A204.1 (cell line): ENCODE data around the gene VEGFC.

Source experiments
- FAIRE-seq: peaks from 2 replicates; lab custom pipeline; 2012; peaks lifted over from hg19 to GRCh38; lab: Jason Lieb, UNC

The VEGFC gene

GRCh38 chr4:176795441-176795840 lies 2.7 kb upstream of the VEGFC start:
- no peak for FAIRE-seq

- FAIRE-seq: no peak
Measured at GRCh38 chr4:176794651-176795050, 1.9 kb upstream of the VEGFC start.

- FAIRE-seq: no peak
Measured at GRCh38 chr4:176794151-176794550, 1.4 kb upstream of the VEGFC start.

GRCh38 chr4:176793060-176793605 lies 411 bp upstream of the VEGFC start:
- no peak for FAIRE-seq

GRCh38 chr4:176791591-176792325 lies 964 bp downstream of the VEGFC start:
- no peak for FAIRE-seq

- FAIRE-seq: no peak
Measured at GRCh38 chr4:176790398-176790797, 2.3 kb downstream of the VEGFC start.

GRCh38 chr4:176789955-176790354 lies 2.8 kb downstream of the VEGFC start:
- no peak for FAIRE-seq

GRCh38 chr4:176788971-176789370 lies 3.8 kb downstream of the VEGFC start:
- FAIRE-seq: no peak

- FAIRE-seq: no peak
Measured at GRCh38 chr4:176788248-176788647, 4.5 kb downstream of the VEGFC start.

GRCh38 chr4:176784816-176785215 lies 7.9 kb downstream of the VEGFC start:
- no peak for FAIRE-seq

GRCh38 chr4:176782794-176783193 lies 9.9 kb downstream of the VEGFC start:
- FAIRE-seq: no peak

- no peak for FAIRE-seq
Measured at GRCh38 chr4:176782191-176782590, 10.5 kb downstream of the VEGFC start.

- FAIRE-seq: no peak
Measured at GRCh38 chr4:176781739-176782100, 11.0 kb downstream of the VEGFC start.

- FAIRE-seq: no peak
Measured at GRCh38 chr4:176780995-176781738, 11.6 kb downstream of the VEGFC start.

GRCh38 chr4:176779421-176779820 lies 13.3 kb downstream of the VEGFC start:
- FAIRE-seq: no peak

- FAIRE-seq: no peak
Measured at GRCh38 chr4:176778491-176778890, 14.2 kb downstream of the VEGFC start.

GRCh38 chr4:176778063-176778462 lies 14.7 kb downstream of the VEGFC start:
- FAIRE-seq: no peak

GRCh38 chr4:176775338-176775737 lies 17.4 kb downstream of the VEGFC start:
- no peak for FAIRE-seq

GRCh38 chr4:176774852-176775251 lies 17.9 kb downstream of the VEGFC start:
- FAIRE-seq: no peak

- no peak for FAIRE-seq
Measured at GRCh38 chr4:176769514-176769913, 23.2 kb downstream of the VEGFC start.

- no peak for FAIRE-seq
Measured at GRCh38 chr4:176767183-176767582, 25.5 kb downstream of the VEGFC start.

- no peak for FAIRE-seq
Measured at GRCh38 chr4:176762661-176763308, 29.9 kb downstream of the VEGFC start.

GRCh38 chr4:176761872-176762271 lies 30.9 kb downstream of the VEGFC start:
- no peak for FAIRE-seq
